GM12878 (cell line): ENCODE measurements around the gene ZSCAN26. TPM values are rescaled to one million over a fixed set of nuclear protein-coding genes. Genes with fewer than 3 reads are reported as not detected.

ENCODE experiments used
- ASH2L ChIP-seq: fragments of 300-600, 200-600 bp; sonication (generic); IDR thresholded peaks from 2 replicates; pipeline ENCODE4 v1.6.1; 2017; ENCODE audit warnings: low read depth, mild to moderate bottlenecking, borderline replicate concordance
- CHD4 ChIP-seq: fragments of 200-600 bp; sonication (generic); IDR thresholded peaks from 2 replicates; pipeline ENCODE4 v1.6.1; 2016; ENCODE audit warnings: mild to moderate bottlenecking
- DPF2 ChIP-seq: fragments of 450-650 bp; IDR thresholded peaks from 2 replicates; pipeline ENCODE4 v1.6.1; 2017; ENCODE audit warnings: mild to moderate bottlenecking
- GATAD2B ChIP-seq: fragments of 450-650 bp; conservative IDR thresholded peaks from 2 replicates; pipeline ENCODE4 v1.6.1; 2017; ENCODE audit warnings: low read depth, mild to moderate bottlenecking, moderate library complexity
- JUND ChIP-seq: IDR thresholded peaks from 2 replicates; pipeline ENCODE4 v1.6.1; 2012; ENCODE audit warnings: low read depth, mild to moderate bottlenecking, low read length, improper control_type of control experiment, moderate library complexity
- MXI1 ChIP-seq: fragments of 150-350 bp; IDR thresholded peaks from 2 replicates; pipeline ENCODE4 v1.6.1; 2011; ENCODE audit warnings: low read depth, mild to moderate bottlenecking, inconsistent platforms, low read length, improper control_type of control experiment
- NBN ChIP-seq: fragments of 450-650 bp; IDR thresholded peaks from 2 replicates; pipeline ENCODE4 v1.6.1; 2016
- NFXL1 ChIP-seq: fragments of 450-650 bp; IDR thresholded peaks from 2 replicates; pipeline ENCODE4 v1.6.1; 2017; ENCODE audit warnings: antibody characterized with exemption, mild to moderate bottlenecking, borderline replicate concordance
- NR2C1 ChIP-seq: fragments of 450-650 bp; IDR thresholded peaks from 2 replicates; pipeline ENCODE4 v1.6.1; 2017; ENCODE audit warnings: antibody characterized with exemption, mild to moderate bottlenecking, moderate library complexity
- PML ChIP-seq: IDR thresholded peaks from 2 replicates; pipeline ENCODE4 v1.6.1; 2012; ENCODE audit warnings: low read length, inconsistent platforms
- SMAD1 ChIP-seq: fragments of 450-650 bp; IDR thresholded peaks from 2 replicates; pipeline ENCODE4 v1.6.1; 2018; ENCODE audit warnings: mild to moderate bottlenecking, low read depth; ENCODE audit not compliant: partially characterized antibody
- SMC3 ChIP-seq: IDR thresholded peaks from 2 replicates; pipeline ENCODE4 v1.6.1; 2011; ENCODE audit warnings: low read length, improper control_type of control experiment, borderline replicate concordance
- SPI1 ChIP-seq: IDR thresholded peaks from 2 replicates; pipeline ENCODE4 v1.6.1; 2011; ENCODE audit warnings: low read depth, mild to moderate bottlenecking, low read length, moderate library complexity, borderline replicate concordance; ENCODE audit not compliant: insufficient read depth
- ZNF217 ChIP-seq: fragments of 450-650 bp; IDR thresholded peaks from 2 replicates; pipeline ENCODE4 v1.6.1; 2017; ENCODE audit warnings: antibody characterized with exemption, mild to moderate bottlenecking
- polyA plus RNA-seq, 11 experiments: library from polyadenylated mRNA; depleted of rRNA in 4 of 11; unstranded in 6 of 11; stranded (reverse) in 5 of 11; fragments of >200 nt; fragmentation: Nextera tagmentation in 4 of 11; fragmentation: Illumina TruSeq in 1 of 11; extraction: Ambion mirVana in 4 of 11; extraction: Trizol in 1 of 11; gene quantifications; 1 replicate in 1 of 11; 2 replicates in 10 of 11; pipeline versions ENCODE4 v1.2.1 to v1.2.3, GENCODE V29; 2011 to 2016; ENCODE audit warnings: inconsistent platforms in 2 of 11, missing spikeins in 2 of 11, low read depth in 1 of 11
- total RNA-seq, 4 experiments: library from RNA; depleted of rRNA in 3 of 4; stranded (reverse); fragments of >200 nt in 3 of 4; fragmentation: Illumina TruSeq in 1 of 4; extraction: Trizol in 1 of 4; gene quantifications; 2 replicates each; pipeline versions ENCODE4 v1.2.1 to v1.2.3, GENCODE V29; 2013 to 2021
- TF ChIP-seq, protein P1 (sequence below): fragments of 450-650 bp; formaldehyde crosslinking; IDR thresholded peaks from 2 replicates; pipeline ENCODE4 v1.4.0; 2020; ENCODE audit warnings: mild to moderate bottlenecking, moderate library complexity
- TF ChIP-seq, protein P2 (sequence below): fragments of 450-650 bp; IDR thresholded peaks from 2 replicates; pipeline ENCODE4 v1.6.1; 2016; ENCODE audit warnings: mild to moderate bottlenecking
- TF ChIP-seq, protein P3 (sequence below): IDR thresholded peaks from 2 replicates; pipeline ENCODE4 v1.6.1; 2011; ENCODE audit warnings: borderline replicate concordance, low read depth, mild to moderate bottlenecking, moderate library complexity, mixed read lengths, low read length; ENCODE audit not compliant: insufficient read depth; ENCODE audit errors: extremely low read length
- TF ChIP-seq, protein P4 (sequence below): fragments of 450-650 bp; formaldehyde crosslinking; IDR thresholded peaks from 2 replicates; pipeline ENCODE4 v1.4.0; 2022; ENCODE audit warnings: mild to moderate bottlenecking, moderate library complexity
- TF ChIP-seq, protein P5 (sequence below): IDR thresholded peaks from 2 replicates; pipeline ENCODE4 v1.6.1; 2011; ENCODE audit warnings: mild to moderate bottlenecking, low read depth, low read length, moderate library complexity; ENCODE audit not compliant: insufficient replicate concordance

Gene ZSCAN26
- total and polyA plus RNA-seq, 10 of the 15 experiments (the other 5 are each of a cell fraction or from before 2014, with no cell fraction given), result 4.5 to 13.3 (median 6.5) TPM

DNA sequence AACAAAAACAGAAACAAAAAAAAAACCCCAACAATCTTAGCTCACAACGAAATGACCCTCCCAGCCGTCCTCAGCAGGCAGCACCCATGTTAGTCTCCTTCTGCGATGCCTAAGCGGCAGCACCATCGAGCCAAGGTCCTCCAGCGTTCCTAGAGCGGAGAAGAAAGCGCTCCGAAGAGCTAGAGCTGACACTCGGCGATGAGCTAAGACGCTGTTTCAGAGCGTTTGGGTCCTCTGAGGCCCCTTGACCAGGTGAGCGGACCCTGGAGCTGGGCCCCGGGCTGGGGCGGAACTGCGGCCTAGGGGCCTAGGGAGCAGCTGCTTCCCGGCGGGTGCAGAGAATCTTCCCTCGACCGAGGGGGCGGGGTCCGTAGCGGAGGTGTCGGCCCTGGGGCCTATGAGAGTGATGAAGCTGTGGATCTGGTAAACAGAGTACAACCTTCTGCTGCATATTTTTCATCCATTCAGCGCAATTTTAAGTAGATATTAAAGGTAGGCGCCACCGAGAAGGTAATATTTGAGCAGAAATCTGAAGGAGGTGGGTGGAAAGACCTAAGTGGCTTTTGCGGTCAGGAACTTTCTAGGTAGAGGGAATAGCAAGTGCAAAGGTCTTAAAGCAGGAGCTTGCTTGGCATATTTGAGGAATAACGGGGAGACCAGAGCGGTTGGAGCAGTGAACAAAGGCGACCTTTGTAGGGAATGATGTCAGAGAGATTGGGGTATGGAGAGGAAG lies at the start of gene ZSCAN26 (continued):
- TF ChIP-seq MXI1, result 0 out of 2 replicates have a peak, but pooled peaks have one; percentile 32
- peak; percentile 68; the same call in 1 of the 2 replicates for TF ChIP-seq GATAD2B
- no peak for TF ChIP-seq NFXL1
- TF ChIP-seq, protein P1, sequence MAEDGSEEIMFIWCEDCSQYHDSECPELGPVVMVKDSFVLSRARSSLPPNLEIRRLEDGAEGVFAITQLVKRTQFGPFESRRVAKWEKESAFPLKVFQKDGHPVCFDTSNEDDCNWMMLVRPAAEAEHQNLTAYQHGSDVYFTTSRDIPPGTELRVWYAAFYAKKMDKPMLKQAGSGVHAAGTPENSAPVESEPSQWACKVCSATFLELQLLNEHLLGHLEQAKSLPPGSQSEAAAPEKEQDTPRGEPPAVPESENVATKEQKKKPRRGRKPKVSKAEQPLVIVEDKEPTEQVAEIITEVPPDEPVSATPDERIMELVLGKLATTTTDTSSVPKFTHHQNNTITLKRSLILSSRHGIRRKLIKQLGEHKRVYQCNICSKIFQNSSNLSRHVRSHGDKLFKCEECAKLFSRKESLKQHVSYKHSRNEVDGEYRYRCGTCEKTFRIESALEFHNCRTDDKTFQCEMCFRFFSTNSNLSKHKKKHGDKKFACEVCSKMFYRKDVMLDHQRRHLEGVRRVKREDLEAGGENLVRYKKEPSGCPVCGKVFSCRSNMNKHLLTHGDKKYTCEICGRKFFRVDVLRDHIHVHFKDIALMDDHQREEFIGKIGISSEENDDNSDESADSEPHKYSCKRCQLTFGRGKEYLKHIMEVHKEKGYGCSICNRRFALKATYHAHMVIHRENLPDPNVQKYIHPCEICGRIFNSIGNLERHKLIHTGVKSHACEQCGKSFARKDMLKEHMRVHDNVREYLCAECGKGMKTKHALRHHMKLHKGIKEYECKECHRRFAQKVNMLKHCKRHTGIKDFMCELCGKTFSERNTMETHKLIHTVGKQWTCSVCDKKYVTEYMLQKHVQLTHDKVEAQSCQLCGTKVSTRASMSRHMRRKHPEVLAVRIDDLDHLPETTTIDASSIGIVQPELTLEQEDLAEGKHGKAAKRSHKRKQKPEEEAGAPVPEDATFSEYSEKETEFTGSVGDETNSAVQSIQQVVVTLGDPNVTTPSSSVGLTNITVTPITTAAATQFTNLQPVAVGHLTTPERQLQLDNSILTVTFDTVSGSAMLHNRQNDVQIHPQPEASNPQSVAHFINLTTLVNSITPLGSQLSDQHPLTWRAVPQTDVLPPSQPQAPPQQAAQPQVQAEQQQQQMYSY (CRISPR knock-in tag), result no peak
- no peak for TF ChIP-seq SPI1
- TF ChIP-seq ZNF217, result no peak
- TF ChIP-seq, protein P2, sequence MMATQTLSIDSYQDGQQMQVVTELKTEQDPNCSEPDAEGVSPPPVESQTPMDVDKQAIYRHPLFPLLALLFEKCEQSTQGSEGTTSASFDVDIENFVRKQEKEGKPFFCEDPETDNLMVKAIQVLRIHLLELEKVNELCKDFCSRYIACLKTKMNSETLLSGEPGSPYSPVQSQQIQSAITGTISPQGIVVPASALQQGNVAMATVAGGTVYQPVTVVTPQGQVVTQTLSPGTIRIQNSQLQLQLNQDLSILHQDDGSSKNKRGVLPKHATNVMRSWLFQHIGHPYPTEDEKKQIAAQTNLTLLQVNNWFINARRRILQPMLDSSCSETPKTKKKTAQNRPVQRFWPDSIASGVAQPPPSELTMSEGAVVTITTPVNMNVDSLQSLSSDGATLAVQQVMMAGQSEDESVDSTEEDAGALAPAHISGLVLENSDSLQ, result 0 out of 2 replicates have a peak, but pooled peaks have one; percentile 25
- no peak for TF ChIP-seq JUND
- TF ChIP-seq NR2C1, result peak; percentile 49; the same call in 1 of the 2 replicates
- TF ChIP-seq DPF2, result peak; percentile 58; the same call in 1 of the 2 replicates
- peak; percentile 87; the same call in 1 of the 2 replicates for TF ChIP-seq ASH2L
- TF ChIP-seq, protein P3, sequence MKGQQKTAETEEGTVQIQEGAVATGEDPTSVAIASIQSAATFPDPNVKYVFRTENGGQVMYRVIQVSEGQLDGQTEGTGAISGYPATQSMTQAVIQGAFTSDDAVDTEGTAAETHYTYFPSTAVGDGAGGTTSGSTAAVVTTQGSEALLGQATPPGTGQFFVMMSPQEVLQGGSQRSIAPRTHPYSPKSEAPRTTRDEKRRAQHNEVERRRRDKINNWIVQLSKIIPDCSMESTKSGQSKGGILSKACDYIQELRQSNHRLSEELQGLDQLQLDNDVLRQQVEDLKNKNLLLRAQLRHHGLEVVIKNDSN, result no peak
- peak; percentile 88; the same call in 1 of the 2 replicates for TF ChIP-seq NBN
- TF ChIP-seq SMAD1, result peak; percentile 77
- TF ChIP-seq CHD4, result no peak
- TF ChIP-seq, protein P4, sequence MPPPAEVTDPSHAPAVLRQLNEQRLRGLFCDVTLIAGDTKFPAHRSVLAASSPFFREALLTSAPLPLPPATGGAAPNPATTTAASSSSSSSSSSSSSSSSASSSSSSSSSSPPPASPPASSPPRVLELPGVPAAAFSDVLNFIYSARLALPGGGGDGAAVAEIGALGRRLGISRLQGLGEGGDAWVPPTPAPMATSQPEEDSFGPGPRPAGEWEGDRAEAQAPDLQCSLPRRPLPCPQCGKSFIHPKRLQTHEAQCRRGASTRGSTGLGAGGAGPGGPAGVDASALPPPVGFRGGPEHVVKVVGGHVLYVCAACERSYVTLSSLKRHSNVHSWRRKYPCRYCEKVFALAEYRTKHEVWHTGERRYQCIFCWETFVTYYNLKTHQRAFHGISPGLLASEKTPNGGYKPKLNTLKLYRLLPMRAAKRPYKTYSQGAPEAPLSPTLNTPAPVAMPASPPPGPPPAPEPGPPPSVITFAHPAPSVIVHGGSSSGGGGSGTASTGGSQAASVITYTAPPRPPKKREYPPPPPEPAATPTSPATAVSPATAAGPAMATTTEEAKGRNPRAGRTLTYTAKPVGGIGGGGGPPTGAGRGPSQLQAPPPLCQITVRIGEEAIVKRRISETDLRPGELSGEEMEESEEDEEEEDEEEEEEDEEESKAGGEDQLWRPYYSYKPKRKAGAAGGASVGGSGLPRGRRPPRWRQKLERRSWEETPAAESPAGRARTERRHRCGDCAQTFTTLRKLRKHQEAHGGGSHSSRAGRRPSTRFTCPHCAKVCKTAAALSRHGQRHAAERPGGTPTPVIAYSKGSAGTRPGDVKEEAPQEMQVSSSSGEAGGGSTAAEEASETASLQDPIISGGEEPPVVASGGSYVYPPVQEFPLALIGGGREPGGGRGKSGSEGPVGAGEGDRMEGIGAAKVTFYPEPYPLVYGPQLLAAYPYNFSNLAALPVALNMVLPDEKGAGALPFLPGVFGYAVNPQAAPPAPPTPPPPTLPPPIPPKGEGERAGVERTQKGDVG, result no peak
- TF ChIP-seq SMC3, result 0 out of 2 replicates have a peak, but pooled peaks have one; percentile 9
- no peak for TF ChIP-seq PML
- TF ChIP-seq, protein P5, sequence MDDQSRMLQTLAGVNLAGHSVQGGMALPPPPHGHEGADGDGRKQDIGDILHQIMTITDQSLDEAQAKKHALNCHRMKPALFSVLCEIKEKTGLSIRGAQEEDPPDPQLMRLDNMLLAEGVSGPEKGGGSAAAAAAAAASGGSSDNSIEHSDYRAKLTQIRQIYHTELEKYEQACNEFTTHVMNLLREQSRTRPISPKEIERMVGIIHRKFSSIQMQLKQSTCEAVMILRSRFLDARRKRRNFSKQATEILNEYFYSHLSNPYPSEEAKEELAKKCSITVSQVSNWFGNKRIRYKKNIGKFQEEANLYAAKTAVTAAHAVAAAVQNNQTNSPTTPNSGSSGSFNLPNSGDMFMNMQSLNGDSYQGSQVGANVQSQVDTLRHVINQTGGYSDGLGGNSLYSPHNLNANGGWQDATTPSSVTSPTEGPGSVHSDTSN, result no peak
